SK-N-SH treated with all-trans-retinoic acid at 6 μM for 48 hours (cell line): ENCODE results near the gene PSAPL1.

ENCODE experiments used
- ATAC-seq: fragments of 200-7000 bp; cut with Tn5 transposase; 3 replicates; pipeline ENCODE4 v1.9.1; 2020; ENCODE audit warnings: mild to moderate bottlenecking, moderate library complexity
- ARNTL ChIP-seq: fragments of 450-650 bp; formaldehyde crosslinking; IDR thresholded peaks from 2 replicates; pipeline ENCODE4 v1.5.0; 2020; ENCODE audit warnings: low read depth, mild to moderate bottlenecking, moderate library complexity, borderline replicate concordance
- BACH2 ChIP-seq: fragments of 250-450 bp; sonication (Bioruptor Pico); IDR thresholded peaks from 2 replicates; pipeline ENCODE4 v1.9.0; 2021; ENCODE audit warnings: mild to moderate bottlenecking, borderline replicate concordance
- CSDC2 ChIP-seq: fragments of 250-450 bp; sonication (Bioruptor Pico); IDR thresholded peaks from 2 replicates; pipeline ENCODE4 v1.5.0; 2020; ENCODE audit warnings: mild to moderate bottlenecking, moderate library complexity
- CSRNP3 ChIP-seq: fragments of 250-450 bp; sonication (Bioruptor Pico); IDR thresholded peaks from 2 replicates; pipeline ENCODE4 v1.5.1; 2021; ENCODE audit warnings: mild to moderate bottlenecking, moderate library complexity
- ESRRG ChIP-seq: fragments of 250-450 bp; sonication (Bioruptor Pico); IDR thresholded peaks from 2 replicates; pipeline ENCODE4 v1.6.1; 2021; ENCODE audit warnings: mild to moderate bottlenecking
- ISL1 ChIP-seq: fragments of 250-450 bp; sonication (Bioruptor Pico); IDR thresholded peaks from 2 replicates; pipeline ENCODE4 v2.1.2; 2022; ENCODE audit warnings: mild to moderate bottlenecking, moderate library complexity
- OSR1 ChIP-seq: fragments of 250-450 bp; sonication (Bioruptor Pico); IDR thresholded peaks from 2 replicates; pipeline ENCODE4 v1.8.0; 2022; ENCODE audit warnings: moderate library complexity, mild to moderate bottlenecking, inconsistent platforms
- PPARA ChIP-seq: fragments of 250-450 bp; sonication (Bioruptor Pico); IDR thresholded peaks from 2 replicates; pipeline ENCODE4 v1.5.0; 2020; ENCODE audit warnings: mild to moderate bottlenecking, borderline replicate concordance
- RARB ChIP-seq: fragments of 250-450 bp; sonication (Bioruptor Pico); IDR thresholded peaks from 2 replicates; pipeline ENCODE4 v1.8.0; 2021; ENCODE audit warnings: mild to moderate bottlenecking, moderate library complexity
- SNAI2 ChIP-seq: fragments of 250-450 bp; sonication (Bioruptor Pico); IDR thresholded peaks from 2 replicates; pipeline ENCODE4 v1.5.0; 2020; ENCODE audit warnings: mild to moderate bottlenecking, moderate library complexity
- TCF4 ChIP-seq: fragments of 250-450 bp; sonication (Bioruptor Pico); IDR thresholded peaks from 2 replicates; pipeline ENCODE4 v1.8.0; 2021; ENCODE audit warnings: mild to moderate bottlenecking, moderate library complexity, borderline replicate concordance
- TOX ChIP-seq: fragments of 250-450 bp; sonication (Bioruptor Pico); IDR thresholded peaks from 2 replicates; pipeline ENCODE4 v1.8.0; 2021; ENCODE audit warnings: mild to moderate bottlenecking, moderate library complexity, borderline replicate concordance
- ZC3H10 ChIP-seq: fragments of 250-450 bp; sonication (Bioruptor Pico); IDR thresholded peaks from 2 replicates; pipeline ENCODE4 v1.5.1; 2021; ENCODE audit warnings: mild to moderate bottlenecking, moderate library complexity
- ZFP3 ChIP-seq: fragments of 250-450 bp; sonication (Bioruptor Pico); IDR thresholded peaks from 2 replicates; pipeline ENCODE4 v1.5.0; 2020; ENCODE audit warnings: mild to moderate bottlenecking, moderate library complexity
- ZFP30 ChIP-seq: fragments of 450-650 bp; formaldehyde crosslinking; IDR thresholded peaks from 2 replicates; pipeline ENCODE4 v1.5.0; 2022; ENCODE audit warnings: mild to moderate bottlenecking, moderate library complexity
- ZNF565 ChIP-seq: fragments of 450-650 bp; formaldehyde crosslinking; conservative IDR thresholded peaks from 2 replicates; pipeline ENCODE4 v1.5.0; 2020; ENCODE audit warnings: low read depth, mild to moderate bottlenecking, moderate library complexity
- ZNF70 ChIP-seq: fragments of 450-650 bp; formaldehyde crosslinking; IDR thresholded peaks from 2 replicates; pipeline ENCODE4 v1.5.0; 2020; ENCODE audit warnings: mild to moderate bottlenecking, moderate library complexity
- ZNF8 ChIP-seq: fragments of 450-650 bp; formaldehyde crosslinking; IDR thresholded peaks from 2 replicates; pipeline ENCODE4 v1.5.0; 2020; ENCODE audit warnings: mild to moderate bottlenecking, moderate library complexity
- TF ChIP-seq, protein P1 (sequence below): fragments of 250-450 bp; sonication (Bioruptor Pico); IDR thresholded peaks from 2 replicates; pipeline ENCODE4 v1.5.1; 2020; ENCODE audit warnings: low read depth, mild to moderate bottlenecking, moderate library complexity
- TF ChIP-seq, protein P2 (sequence below): fragments of 250-450 bp; sonication (Bioruptor Pico); IDR thresholded peaks from 2 replicates; pipeline ENCODE4 v1.8.0; 2021; ENCODE audit warnings: low read depth, mild to moderate bottlenecking, moderate library complexity, borderline replicate concordance
- TF ChIP-seq, protein P3 (sequence below): fragments of 250-450 bp; sonication (Bioruptor Pico); IDR thresholded peaks from 2 replicates; pipeline ENCODE4 v1.8.0; 2020; ENCODE audit warnings: mild to moderate bottlenecking, moderate library complexity, borderline replicate concordance

Gene PSAPL1, protein sequence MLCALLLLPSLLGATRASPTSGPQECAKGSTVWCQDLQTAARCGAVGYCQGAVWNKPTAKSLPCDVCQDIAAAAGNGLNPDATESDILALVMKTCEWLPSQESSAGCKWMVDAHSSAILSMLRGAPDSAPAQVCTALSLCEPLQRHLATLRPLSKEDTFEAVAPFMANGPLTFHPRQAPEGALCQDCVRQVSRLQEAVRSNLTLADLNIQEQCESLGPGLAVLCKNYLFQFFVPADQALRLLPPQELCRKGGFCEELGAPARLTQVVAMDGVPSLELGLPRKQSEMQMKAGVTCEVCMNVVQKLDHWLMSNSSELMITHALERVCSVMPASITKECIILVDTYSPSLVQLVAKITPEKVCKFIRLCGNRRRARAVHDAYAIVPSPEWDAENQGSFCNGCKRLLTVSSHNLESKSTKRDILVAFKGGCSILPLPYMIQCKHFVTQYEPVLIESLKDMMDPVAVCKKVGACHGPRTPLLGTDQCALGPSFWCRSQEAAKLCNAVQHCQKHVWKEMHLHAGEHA

DNA sequence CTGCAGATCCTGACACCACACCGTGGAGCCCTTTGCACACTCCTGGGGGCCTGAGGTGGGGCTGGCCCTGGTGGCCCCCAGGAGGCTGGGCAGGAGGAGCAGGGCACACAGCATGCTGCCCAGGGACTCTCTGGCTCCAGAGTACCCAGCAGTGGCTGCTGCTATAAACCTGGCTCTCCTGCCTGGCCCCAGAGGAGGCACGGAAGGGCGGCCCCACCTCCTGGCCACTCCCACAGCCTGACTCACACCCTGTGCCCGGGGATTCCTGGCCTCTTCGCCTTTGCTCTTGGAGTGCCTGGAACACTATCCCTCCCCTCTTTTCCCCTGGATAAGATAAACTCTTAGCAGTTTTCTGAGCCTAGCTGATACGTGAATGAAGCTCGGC is at the start of gene PSAPL1:
Gene PSAPL1 (minus strand): TSS at position 165 of the 385 bp plus-strand sequence. CDS start 51 bp downstream, at position 114.
- TF ChIP-seq CSDC2 (CRISPR knock-in tag) (no peak), TCF4 (CRISPR knock-in tag) (no peak), ZC3H10 (CRISPR knock-in tag) (no peak)
- TF ChIP-seq, protein P1, sequence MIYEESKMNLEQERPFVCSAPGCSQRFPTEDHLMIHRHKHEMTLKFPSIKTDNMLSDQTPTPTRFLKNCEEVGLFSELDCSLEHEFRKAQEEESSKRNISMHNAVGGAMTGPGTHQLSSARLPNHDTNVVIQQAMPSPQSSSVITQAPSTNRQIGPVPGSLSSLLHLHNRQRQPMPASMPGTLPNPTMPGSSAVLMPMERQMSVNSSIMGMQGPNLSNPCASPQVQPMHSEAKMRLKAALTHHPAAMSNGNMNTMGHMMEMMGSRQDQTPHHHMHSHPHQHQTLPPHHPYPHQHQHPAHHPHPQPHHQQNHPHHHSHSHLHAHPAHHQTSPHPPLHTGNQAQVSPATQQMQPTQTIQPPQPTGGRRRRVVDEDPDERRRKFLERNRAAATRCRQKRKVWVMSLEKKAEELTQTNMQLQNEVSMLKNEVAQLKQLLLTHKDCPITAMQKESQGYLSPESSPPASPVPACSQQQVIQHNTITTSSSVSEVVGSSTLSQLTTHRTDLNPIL (CRISPR knock-in tag) = no peak
- TF ChIP-seq, all 23 proteins: peak for 0
- ATAC-seq = peak; percentile 93

DNA sequence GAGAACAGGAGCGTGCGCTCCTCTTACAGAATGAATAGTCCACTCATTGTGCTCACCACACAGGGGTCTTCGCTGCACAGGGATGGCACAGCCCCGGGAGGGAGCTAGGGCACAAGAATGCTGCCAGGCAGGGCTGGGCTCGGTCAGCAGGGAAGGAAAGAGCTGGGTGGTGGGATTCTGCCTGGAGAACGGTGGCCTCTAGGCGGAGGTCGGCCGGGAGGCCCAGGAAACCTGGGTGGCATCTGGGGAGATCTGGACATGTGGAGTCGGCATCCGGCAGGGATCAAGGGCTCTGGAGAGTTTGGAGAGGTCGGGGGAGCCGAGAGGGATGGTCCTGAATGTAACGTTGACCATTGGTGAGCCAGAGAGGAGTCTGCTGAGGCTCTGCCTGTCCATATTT is 46.5 kb upstream of the PSAPL1 start:
- TF ChIP-seq RARB (CRISPR knock-in tag) = no peak
- TF ChIP-seq ISL1 (CRISPR knock-in tag) = no peak
- no peak for TF ChIP-seq CSDC2 (CRISPR knock-in tag)
- no peak for TF ChIP-seq ZNF565
- no peak for TF ChIP-seq ZNF70 (CRISPR knock-in tag)
- TF ChIP-seq, all 23 proteins: peak for 0

DNA sequence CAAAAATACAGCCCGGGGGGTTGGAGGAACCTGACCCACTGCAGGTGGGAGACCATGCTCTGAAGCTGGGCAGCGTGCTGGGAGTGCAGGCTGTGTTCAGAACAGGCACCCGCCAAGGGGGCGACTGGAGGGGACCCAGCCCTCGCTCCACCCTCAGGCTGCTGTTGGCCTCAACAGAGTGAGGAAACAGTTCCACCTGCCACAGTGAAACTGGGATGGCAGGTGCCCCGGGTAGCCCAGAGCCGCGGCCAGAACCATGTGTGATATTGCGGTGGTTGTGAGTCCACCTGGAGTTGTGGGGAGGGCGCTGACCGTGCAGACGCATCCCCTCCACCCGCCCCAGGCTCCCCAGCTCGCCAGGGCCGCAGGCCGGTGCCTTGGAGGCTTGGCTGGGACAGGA is 45.7 kb upstream of the PSAPL1 start:
- TF ChIP-seq CSDC2 (CRISPR knock-in tag) (no peak), ZFP3 (CRISPR knock-in tag) (no peak), PPARA (CRISPR knock-in tag) (no peak)
- no peak for ATAC-seq

More for the DNA sequence above, 46.5 kb upstream of the PSAPL1 start:
- no peak for ATAC-seq

GRCh38 chr4:7478665-7479064 is 43.9 kb upstream of the PSAPL1 start:
- no peak for ATAC-seq
- TF ChIP-seq BACH2 (CRISPR knock-in tag) (no peak), ESRRG (CRISPR knock-in tag) (no peak), OSR1 (no peak), PPARA (CRISPR knock-in tag) (no peak), ZFP3 (CRISPR knock-in tag) (no peak), ZNF70 (CRISPR knock-in tag) (no peak), SNAI2 (CRISPR knock-in tag) (no peak), ISL1 (CRISPR knock-in tag) (no peak), ZNF8 (CRISPR knock-in tag) (no peak)
- TF ChIP-seq, protein P2, sequence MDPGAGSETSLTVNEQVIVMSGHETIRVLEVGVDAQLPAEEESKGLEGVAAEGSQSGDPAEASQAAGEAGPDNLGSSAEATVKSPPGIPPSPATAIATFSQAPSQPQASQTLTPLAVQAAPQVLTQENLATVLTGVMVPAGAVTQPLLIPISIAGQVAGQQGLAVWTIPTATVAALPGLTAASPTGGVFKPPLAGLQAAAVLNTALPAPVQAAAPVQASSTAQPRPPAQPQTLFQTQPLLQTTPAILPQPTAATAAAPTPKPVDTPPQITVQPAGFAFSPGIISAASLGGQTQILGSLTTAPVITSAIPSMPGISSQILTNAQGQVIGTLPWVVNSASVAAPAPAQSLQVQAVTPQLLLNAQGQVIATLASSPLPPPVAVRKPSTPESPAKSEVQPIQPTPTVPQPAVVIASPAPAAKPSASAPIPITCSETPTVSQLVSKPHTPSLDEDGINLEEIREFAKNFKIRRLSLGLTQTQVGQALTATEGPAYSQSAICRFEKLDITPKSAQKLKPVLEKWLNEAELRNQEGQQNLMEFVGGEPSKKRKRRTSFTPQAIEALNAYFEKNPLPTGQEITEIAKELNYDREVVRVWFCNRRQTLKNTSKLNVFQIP (CRISPR knock-in tag) = no peak
- TF ChIP-seq, protein P3, sequence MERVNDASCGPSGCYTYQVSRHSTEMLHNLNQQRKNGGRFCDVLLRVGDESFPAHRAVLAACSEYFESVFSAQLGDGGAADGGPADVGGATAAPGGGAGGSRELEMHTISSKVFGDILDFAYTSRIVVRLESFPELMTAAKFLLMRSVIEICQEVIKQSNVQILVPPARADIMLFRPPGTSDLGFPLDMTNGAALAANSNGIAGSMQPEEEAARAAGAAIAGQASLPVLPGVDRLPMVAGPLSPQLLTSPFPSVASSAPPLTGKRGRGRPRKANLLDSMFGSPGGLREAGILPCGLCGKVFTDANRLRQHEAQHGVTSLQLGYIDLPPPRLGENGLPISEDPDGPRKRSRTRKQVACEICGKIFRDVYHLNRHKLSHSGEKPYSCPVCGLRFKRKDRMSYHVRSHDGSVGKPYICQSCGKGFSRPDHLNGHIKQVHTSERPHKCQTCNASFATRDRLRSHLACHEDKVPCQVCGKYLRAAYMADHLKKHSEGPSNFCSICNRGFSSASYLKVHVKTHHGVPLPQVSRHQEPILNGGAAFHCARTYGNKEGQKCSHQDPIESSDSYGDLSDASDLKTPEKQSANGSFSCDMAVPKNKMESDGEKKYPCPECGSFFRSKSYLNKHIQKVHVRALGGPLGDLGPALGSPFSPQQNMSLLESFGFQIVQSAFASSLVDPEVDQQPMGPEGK = no peak

DNA sequence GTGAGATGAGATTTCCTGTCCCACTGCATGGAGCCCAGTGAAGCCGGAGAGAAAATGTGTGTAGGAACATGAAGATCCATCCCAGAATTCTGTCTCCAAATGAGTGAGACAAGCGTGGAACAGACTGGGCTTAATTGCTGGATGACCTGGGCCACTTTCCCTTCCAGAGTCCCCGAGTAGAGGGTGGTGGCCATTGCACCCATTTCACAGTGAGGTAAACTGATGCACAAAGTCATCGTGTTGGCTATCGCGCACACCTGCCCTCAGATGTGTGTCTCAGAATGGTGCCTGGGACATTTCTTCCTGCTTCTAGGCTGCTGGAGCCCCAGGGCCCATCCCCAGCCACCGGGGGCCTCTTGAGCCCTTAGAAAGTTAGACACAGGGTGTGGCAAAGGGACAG is 43.0 kb upstream of the PSAPL1 start:
- ATAC-seq = no peak
- no peak for TF ChIP-seq TOX (CRISPR knock-in tag)
- no peak for TF ChIP-seq ISL1 (CRISPR knock-in tag)
- TF ChIP-seq CSRNP3 (CRISPR knock-in tag) = no peak
- TF ChIP-seq ZFP30 (CRISPR knock-in tag) = no peak
- TF ChIP-seq ARNTL (CRISPR knock-in tag) = no peak
- no peak for TF ChIP-seq BACH2 (CRISPR knock-in tag)
- TF ChIP-seq TCF4 (CRISPR knock-in tag) = no peak
- no peak for TF ChIP-seq PPARA (CRISPR knock-in tag)
- TF ChIP-seq, protein P1 (CRISPR knock-in tag) = no peak
- TF ChIP-seq SNAI2 (CRISPR knock-in tag) = no peak
- TF ChIP-seq, protein P2 (CRISPR knock-in tag) = no peak
- no peak for TF ChIP-seq ZNF70 (CRISPR knock-in tag)
- no peak for TF ChIP-seq ZNF8 (CRISPR knock-in tag)
- TF ChIP-seq, protein P3 = no peak
